SU-DHL-6 (cell line): ENCODE data around the gene MOV10L1.

Experiments
- CTCF ChIP-seq: fragments of 200-600 bp; sonication (generic); IDR thresholded peaks from one replicate; pipeline ENCODE4 v1.5.1; 2017; ENCODE audit warnings: antibody characterized with exemption, mild to moderate bottlenecking, low read length, moderate library complexity; ENCODE audit not compliant: insufficient read depth, poor library complexity, severe bottlenecking
- EZH2phosphoT487 ChIP-seq: fragments of 200-600 bp; sonication (generic), shearing (Covaris generic); conservative IDR thresholded peaks from 2 replicates; pipeline ENCODE4 v1.6.1; 2018; ENCODE audit warnings: mild to moderate bottlenecking, antibody characterized with exemption, low read length, moderate library complexity, mixed read lengths

GRCh38 chr22:50148166-50148500 lies 58.3 kb downstream of the MOV10L1 start:
- TF ChIP-seq CTCF, result no peak
- TF ChIP-seq EZH2phosphoT487, result no peak
